ENCODE data around the gene RAB39A. TPM values are rescaled to one million over a fixed set of nuclear protein-coding genes. Genes with fewer than 3 reads are reported as not detected.

Gene RAB39A
- total RNA-seq, 2 donors from 2014 or later, result 0.52 TPM; not detected in 1

- intact Hi-C loops (cut with DNase I), result no loop called here
- DNase-seq, result no peak
- ATAC-seq, result no peak
- Histone ChIP-seq H3K4me1 (no peaks in the 10 kb centered on the region), H3K4me3 (no peak overlapping the region), H3K27me3 (no peaks in the 10 kb centered on the region), H3K27ac (no peak overlapping the region), H3K9me3 (no peaks in the 10 kb centered on the region), H3K36me3 (replicated peaks in 1 of 2; ENCODE audit: insufficient read depth in 1 of 2, low read depth in 2 of 2) (no peaks in the 10 kb centered on the region)
- WGBS, 2 donors, result 75 to 84% methylated on average over 5 of the region's 5 CpGs
- TF ChIP-seq POLR2A (IDR thresholded peaks at IDR 0.05), result no peak
- no peak for TF ChIP-seq CTCF (IDR thresholded peaks at IDR 0.05)
Measured at GRCh38 chr11:108003623-108004022, 75.4 kb downstream of the RAB39A start.

DNA sequence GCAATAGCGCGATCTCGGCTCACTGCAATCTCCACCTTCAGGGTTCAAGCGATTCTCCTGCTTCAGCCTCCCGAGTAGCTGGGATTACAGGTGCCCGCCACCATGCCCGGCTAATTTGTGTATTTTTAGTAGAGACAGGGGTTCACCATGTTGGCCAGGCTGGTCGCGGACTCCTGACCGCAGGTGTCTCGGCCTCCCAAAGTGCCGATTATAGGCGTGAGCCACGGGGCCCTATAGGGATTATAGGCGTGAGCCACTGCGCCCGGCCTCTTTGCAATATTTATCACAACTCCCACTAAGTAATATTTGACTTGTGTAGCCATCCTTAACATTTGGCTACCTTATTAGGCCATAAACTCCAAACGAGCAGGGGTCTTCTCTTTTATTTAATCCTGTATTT, 79.6 kb downstream of the RAB39A start:
- intact Hi-C loops (cut with DNase I), result no loop called here
- DNase-seq (no peak), ATAC-seq (no peak)
- Histone ChIP-seq H3K36me3 (replicated peaks in 1 of 2; ENCODE audit: insufficient read depth in 1 of 2, low read depth in 2 of 2) (no peaks in the 10 kb centered on the region), H3K27ac (no peak overlapping the region), H3K4me3 (no peak overlapping the region), H3K27me3 (no peaks in the 10 kb centered on the region), H3K4me1 (peaks cover 26% of the 10 kb centered on the region), H3K9me3 (no peaks in the 10 kb centered on the region)
- TF ChIP-seq POLR2A (IDR thresholded peaks at IDR 0.05) (no peak), CTCF (IDR thresholded peaks at IDR 0.05) (no peak)
- 91 to 92% methylated on average over 18 of the region's 18 CpGs for WGBS, 2 donors

DNA sequence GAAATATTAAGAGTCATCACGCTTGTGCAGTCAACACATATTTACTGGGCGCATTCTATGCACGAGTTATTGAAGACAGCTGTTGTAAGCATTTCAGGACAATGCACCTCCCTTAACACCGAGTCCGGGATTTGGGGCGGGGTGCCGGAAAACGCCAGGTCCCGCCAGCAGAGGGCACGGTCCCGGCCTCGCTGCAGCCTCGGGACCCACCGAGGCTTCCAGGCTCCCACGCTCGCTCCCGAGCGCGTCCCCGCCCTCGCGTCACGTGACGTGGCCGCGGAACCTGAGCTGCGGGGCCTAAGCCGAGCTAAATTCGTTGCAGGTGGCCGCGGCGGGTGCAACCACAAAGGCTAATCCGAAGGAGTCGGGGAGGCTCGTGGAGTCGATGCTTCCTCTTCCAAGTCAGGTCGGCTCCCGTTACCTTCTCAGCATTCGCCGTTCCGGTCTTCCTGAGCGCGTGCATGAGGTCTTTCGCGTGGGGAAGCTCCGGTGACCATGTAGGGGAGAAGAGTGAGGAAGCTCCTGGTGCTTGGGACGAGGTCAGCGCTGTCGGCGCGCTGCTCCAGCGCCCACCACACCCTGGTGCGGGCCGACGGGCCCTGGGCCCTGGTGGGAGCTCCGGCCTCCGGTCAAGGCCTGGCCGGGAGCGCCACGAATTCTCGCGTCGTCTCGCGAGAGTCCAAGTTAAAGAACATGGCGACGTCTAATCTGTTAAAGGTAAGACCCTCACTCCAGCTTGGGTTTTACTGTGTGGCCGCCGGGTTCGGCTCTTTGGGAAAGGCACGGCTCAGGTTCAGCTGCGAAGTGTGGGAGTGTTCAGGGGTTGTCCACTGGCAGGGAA, 80.6 kb downstream of the RAB39A start, which contains the start of gene CUL5:
CUL5 (plus strand) TSS at position 243 of the 841 bp plus-strand sequence; CDS start at position 694, 451 bp downstream.
- Histone ChIP-seq H3K9me3 (no peaks in the 10 kb centered on the region), H3K36me3 (replicated peaks in 1 of 2; ENCODE audit: insufficient read depth in 1 of 2, low read depth in 2 of 2) (no peaks in the 10 kb centered on the region), H3K27ac (peak within 1 kb of the TSS; percentile 91 to 98 (median 97)), H3K4me3 (peak within 1 kb of the TSS; percentile 79 to 98), H3K27me3 (no peaks in the 10 kb centered on the region), H3K4me1 (peaks cover 37% of the 10 kb centered on the region)
- WGBS, 2 donors, result 0% methylated on average over 22 to 72 of the region's 72 CpGs
- TF ChIP-seq CTCF (IDR thresholded peaks at IDR 0.05) (peak; percentile 78 to 95 (median 90)), POLR2A (IDR thresholded peaks at IDR 0.05) (peak; percentile 77 to 88 (median 84))
- DNase-seq, result peak; percentile 91 to 94 (median 92)
- intact Hi-C loops (cut with DNase I), result no loop called here
- peak; percentile 96 for ATAC-seq

GRCh38 chr11:108009497-108010370, 81.5 kb downstream of the RAB39A start:
- DNase-seq (no peak), ATAC-seq (peak; percentile 14)
- H3K4me3 ChIP-seq, result peak overlapping the region; percentile 79 to 98
- H3K9me3 ChIP-seq, result no peaks in the 10 kb centered on the region
- peak overlapping the region; percentile 91 to 98 (median 97) for H3K27ac ChIP-seq
- H3K4me1 ChIP-seq, result peaks cover 37% of the 10 kb centered on the region
- intact Hi-C loops (cut with DNase I), result no loop called here
- 1 to 2% methylated on average over 31 of the region's 31 CpGs for WGBS, 2 donors
- H3K27me3 ChIP-seq, result no peaks in the 10 kb centered on the region
- no peaks in the 10 kb centered on the region for H3K36me3 ChIP-seq (replicated peaks in 1 of 2; ENCODE audit: insufficient read depth in 1 of 2, low read depth in 2 of 2)
- TF ChIP-seq CTCF (IDR thresholded peaks at IDR 0.05), result no peak
- no peak for TF ChIP-seq POLR2A (IDR thresholded peaks at IDR 0.05)
